ENCODE data around the gene LRRC46.

Gene LRRC46

GRCh38 chr17:47834756-47835155, 3.3 kb downstream of the LRRC46 start:
- no peak for FAIRE-seq

GRCh38 chr17:47836601-47837000, 5.1 kb downstream of the LRRC46 start:
- no peak for FAIRE-seq

- no peak for FAIRE-seq
Observed at GRCh38 chr17:47837401-47838039, 6.0 kb downstream of the LRRC46 start.

GRCh38 chr17:47838636-47839035, 7.2 kb downstream of the LRRC46 start:
- FAIRE-seq, result no peak

GRCh38 chr17:47839071-47839470, 7.6 kb downstream of the LRRC46 start:
- no peak for FAIRE-seq

GRCh38 chr17:47840001-47840741, 8.7 kb downstream of the LRRC46 start:
- FAIRE-seq, result no peak

GRCh38 chr17:47840742-47841487, 9.4 kb downstream of the LRRC46 start, which contains the start of gene SCRN2:
SCRN2 (minus strand) TSS chr17:47841273; CDS start chr17:47840843, 430 bp downstream.
- FAIRE-seq, result no peak

GRCh38 chr17:47841488-47842291, 10.2 kb downstream of the LRRC46 start:
- FAIRE-seq, result no peak

- FAIRE-seq, result no peak
Observed at GRCh38 chr17:47843391-47843730, 11.9 kb downstream of the LRRC46 start.

- FAIRE-seq, result no peak
Observed at GRCh38 chr17:47844227-47844626, 12.8 kb downstream of the LRRC46 start.

- no peak for FAIRE-seq
Observed at GRCh38 chr17:47844814-47845715, 13.6 kb downstream of the LRRC46 start.

- no peak for FAIRE-seq
Observed at GRCh38 chr17:47845716-47846075, 14.2 kb downstream of the LRRC46 start.

- no peak for FAIRE-seq
Observed at GRCh38 chr17:47846716-47847340, 15.4 kb downstream of the LRRC46 start.

- no peak for FAIRE-seq
Observed at GRCh38 chr17:47847341-47848197, 16.1 kb downstream of the LRRC46 start.

- FAIRE-seq, result no peak
Observed at GRCh38 chr17:47848198-47848513, 16.7 kb downstream of the LRRC46 start.

GRCh38 chr17:47850373-47850691, 18.9 kb downstream of the LRRC46 start:
- FAIRE-seq, result no peak

- FAIRE-seq, result no peak
Observed at GRCh38 chr17:47850692-47851573, 19.5 kb downstream of the LRRC46 start, which contains the start of gene SP6. SP6 (minus strand) TSS chr17:47851163; CDS start chr17:47848429, 2,734 bp downstream.

- no peak for FAIRE-seq
Observed at GRCh38 chr17:47851764-47852112, 20.3 kb downstream of the LRRC46 start.

- no peak for FAIRE-seq
Observed at GRCh38 chr17:47852113-47852949, 20.9 kb downstream of the LRRC46 start.
